HG02884 (cell line): ENCODE data around the gene TLE2.

Experiments used
- ATAC-seq: cut with Tn5 transposase; IDR thresholded peaks from one replicate; pipeline ENCODE4 v1.9.1; 2021; ENCODE audit warnings: mild to moderate bottlenecking, moderate library complexity; ENCODE audit not compliant: unreplicated experiment

TLE2 gene

GRCh38 chr19:3029065-3029923 is at the start of gene TLE2:
TLE2 (minus strand) TSS chr19:3029280; CDS start chr19:3028904, 376 bp downstream.
- ATAC-seq: no peak

GRCh38 chr19:3075605-3076431 is 46.7 kb upstream of the TLE2 start:
- no peak for ATAC-seq

- ATAC-seq: no peak
Measured at GRCh38 chr19:3073931-3074595, 45.0 kb upstream of the TLE2 start.

DNA sequence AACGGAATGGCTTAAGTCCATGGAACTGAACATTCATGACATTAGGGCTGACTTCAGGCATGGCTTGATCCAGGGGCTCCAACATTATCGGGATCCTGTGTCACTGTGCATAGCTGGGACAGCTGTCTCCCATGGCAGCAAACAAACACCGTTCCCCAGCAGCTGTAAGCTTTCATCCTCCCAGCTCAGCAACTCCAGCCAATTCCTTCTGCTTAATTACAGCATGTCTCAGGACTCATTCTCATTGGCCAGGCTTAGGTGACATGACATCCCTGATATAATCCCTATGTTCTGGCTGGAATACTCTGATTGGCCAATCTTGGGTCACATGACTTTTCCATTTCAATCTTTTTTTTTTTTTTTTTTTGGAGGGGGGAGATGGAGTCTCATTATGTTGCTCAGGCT is 44.1 kb upstream of the TLE2 start:
- ATAC-seq: no peak

DNA sequence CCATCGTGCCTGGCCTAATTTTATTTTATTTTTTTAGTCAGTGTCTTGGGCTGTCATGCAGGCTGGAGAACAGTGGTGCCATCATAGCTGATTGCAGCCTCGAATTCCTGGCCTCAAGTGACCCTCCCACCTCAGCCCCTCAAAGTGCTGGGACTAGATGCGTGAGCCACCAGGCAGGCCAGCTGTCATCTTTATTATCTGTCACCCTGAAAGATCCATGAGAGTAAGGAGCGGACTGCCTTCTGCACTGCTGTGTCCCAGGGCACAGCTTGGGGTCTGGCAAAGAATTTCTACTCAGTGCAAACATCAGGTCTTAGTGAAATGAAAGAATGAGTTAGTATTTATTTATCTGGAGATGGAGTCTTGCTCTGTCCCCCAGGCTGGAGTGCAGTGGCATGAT is 42.7 kb upstream of the TLE2 start:
- no peak for ATAC-seq

GRCh38 chr19:3068071-3068470 is 39.0 kb upstream of the TLE2 start:
- no peak for ATAC-seq

DNA sequence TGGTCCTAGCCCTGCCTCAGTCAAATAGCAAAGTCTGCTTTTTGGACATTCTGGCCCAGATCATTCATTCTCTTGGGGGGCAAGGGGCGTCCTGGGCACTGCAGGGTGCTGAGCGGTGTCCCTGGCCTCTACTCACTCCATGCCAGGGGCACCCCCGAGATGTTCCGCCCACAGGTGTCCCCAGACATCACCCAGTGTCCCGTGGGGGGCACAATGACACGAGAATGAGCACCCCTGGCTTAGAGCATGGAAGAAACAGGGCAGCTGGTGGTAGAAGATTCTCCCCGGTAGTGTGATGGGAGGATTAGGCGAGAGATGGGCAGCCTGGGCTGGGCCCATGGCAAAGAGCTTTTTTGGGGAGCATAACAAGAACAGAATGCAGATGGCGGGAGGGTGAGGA is 38.5 kb upstream of the TLE2 start:
- ATAC-seq: no peak

GRCh38 chr19:3066482-3067049 is 37.5 kb upstream of the TLE2 start:
- ATAC-seq: no peak

DNA sequence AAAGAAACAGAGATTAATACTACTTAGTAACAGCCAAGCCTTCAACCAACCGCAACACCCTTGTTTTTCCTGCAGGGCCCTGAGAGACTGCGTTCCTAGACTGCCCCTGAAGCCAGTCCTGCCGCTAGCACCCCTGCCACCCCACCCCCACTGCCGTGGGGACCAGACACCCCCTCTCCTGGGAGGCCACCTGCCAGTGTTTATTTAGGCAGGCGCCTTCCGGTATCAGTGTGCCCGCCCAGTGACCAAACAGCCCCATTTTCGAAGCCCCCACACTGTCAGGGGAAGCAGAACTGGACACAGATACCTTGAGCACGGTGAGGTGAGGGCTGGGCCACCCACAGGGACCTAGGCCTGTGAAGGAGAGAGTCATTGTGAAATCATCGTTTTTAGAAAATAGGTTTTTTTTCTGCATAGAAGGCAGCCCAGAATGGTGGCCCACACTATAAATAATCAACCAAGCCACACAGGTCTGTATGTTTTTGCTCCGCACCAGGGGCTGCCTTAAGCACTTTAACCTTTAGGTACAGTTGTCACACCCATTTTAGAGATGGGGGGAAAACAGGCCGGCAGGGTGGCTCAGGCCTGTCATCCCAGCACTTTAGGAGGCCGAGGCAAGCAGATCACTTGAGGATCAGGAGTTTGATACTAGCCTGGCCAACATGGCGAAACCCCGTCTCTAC is 36.7 kb upstream of the TLE2 start:
- ATAC-seq: no peak

DNA sequence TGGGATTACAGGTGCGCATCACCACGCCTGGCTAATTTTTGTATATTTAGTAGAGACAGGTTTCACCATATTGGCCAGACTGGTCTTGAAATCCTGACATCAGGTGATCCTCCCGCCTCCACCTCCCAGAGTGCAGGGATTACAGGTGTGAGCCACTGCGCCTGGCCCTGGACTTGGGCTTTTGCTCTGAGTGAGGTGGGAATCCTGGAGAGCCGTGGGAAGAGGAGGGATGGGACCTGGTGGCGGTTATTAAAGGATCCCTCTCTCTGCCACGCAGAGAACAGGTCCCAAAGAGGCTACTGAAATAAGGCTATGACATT is 34.9 kb upstream of the TLE2 start:
- no peak for ATAC-seq

DNA sequence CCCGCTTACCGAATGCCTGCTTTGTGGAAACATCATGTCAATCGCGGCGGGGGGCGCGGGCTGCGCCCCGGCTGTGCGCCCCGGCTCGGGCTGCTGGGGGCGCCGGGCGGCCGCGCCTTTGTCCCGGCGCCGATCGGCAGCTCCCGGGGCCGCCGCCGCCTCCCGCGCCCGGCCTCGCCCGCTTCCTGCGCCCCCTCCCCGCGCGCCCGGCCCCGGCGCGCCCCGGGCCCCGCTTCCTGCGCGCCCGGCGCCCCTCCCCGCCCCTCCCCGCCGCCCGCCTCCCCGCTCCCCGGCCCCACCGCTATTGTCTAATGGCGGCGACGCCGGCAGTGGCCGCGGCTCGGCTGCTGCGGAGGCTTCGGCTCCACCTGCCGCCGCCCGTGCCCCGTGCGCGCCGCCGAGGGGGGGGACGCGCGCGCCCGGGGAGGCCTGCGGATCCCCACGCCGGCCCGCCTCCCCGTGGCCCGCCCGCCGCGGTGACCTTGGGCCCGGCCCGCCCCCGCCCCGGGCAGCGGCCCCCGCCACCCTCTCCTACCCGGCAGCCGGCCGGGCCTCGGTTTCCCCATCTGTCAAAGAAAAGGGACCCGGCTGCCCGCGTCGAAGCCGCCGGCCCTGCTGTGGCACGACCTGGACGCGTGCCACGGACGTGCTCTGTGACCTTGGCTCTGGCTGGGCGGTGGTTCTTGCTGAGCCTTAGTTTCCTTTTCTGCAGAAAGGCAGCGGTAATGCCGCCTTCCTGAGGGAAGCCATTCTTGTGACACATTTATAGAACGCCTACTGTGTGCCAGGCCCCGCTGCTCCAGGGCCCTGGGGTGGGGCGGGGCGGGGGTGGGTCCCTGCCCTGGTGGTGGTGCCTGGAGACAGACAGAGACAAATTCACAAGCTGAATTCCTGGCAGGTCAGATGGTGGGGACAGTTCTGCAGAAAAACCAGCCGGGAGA is 33.4 kb upstream of the TLE2 start, which contains the start of gene TLE5:
TLE5 (minus strand) TSS at position 331 of the 941 bp plus-strand sequence; CDS start at position 36, 295 bp downstream.
- ATAC-seq: no peak

DNA sequence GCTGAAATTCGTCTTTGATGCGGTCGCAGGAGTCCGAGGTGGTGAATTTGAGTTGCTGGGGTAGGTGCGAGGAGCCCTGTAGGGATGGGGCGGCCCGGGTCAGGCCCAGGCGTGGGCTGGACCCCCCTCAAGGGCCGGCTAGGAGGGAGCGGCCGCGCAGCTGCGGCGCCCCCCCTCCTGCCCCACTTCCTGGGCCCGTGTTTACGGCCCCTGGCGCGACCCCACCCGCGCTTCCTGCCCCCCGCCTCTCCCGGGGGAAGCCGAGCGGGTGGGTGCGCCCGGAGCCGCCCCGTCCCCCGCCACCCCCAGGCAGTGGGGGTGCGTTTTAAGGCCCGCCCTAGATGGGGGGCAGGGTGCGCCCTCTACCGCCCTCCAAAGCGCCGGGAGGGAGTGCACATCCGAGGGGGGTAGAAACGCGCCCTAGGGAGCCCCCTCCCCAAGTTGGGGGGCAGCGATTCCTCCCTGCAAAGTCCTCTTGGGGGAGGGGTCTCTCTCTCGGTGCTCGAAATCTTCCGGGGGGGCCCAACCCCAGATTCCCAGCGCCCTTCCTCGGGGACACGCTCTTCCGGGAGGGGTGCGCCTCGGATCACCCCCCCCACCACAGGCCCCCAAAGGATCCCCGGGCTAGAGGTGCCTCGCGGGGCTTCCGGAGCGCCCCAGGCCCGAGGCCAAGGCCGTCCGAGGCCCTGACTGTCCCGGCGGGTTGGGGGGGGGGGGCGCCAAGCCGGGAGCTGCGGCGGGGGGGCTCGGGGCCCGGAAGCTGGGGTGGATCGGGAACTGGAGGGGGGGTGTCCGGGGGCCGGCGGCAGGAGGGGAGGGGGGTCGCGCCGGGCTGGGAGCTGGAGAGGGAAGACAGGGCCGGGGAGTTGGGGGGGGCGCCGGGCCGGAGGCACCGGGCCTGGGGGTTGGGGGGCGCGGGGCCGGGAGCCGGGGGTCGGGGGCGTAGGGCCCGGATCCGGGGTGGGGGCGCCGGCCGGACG is 32.4 kb upstream of the TLE2 start:
- ATAC-seq: no peak

GRCh38 chr19:3060857-3061181 is 31.7 kb upstream of the TLE2 start:
- no peak for ATAC-seq

- no peak for ATAC-seq
Measured at GRCh38 chr19:3059653-3060052, 30.6 kb upstream of the TLE2 start.

DNA sequence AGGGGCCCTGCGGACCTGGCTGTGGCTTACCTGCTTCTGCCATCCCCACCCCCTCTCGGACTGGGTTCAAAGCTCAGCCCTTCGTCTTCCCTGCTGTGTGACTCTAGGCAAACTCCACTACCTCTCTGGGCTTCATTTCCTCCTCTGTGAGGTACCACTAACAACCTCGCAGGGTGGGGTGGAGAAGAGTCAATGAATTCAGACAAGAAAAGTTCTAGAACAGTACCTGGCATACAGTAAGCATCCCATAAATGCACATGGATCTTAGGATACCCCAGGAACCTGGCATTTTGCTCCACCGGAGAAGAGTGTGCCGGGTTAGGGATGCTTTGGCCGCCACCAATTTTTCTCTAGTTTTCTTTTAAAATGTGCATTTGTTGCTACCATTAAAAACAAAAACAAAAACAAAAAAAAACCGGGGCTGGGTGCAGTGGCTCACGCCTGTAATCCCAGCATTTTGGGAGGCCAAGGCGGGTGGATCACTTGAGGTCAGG is 29.8 kb upstream of the TLE2 start:
- ATAC-seq: no peak

DNA sequence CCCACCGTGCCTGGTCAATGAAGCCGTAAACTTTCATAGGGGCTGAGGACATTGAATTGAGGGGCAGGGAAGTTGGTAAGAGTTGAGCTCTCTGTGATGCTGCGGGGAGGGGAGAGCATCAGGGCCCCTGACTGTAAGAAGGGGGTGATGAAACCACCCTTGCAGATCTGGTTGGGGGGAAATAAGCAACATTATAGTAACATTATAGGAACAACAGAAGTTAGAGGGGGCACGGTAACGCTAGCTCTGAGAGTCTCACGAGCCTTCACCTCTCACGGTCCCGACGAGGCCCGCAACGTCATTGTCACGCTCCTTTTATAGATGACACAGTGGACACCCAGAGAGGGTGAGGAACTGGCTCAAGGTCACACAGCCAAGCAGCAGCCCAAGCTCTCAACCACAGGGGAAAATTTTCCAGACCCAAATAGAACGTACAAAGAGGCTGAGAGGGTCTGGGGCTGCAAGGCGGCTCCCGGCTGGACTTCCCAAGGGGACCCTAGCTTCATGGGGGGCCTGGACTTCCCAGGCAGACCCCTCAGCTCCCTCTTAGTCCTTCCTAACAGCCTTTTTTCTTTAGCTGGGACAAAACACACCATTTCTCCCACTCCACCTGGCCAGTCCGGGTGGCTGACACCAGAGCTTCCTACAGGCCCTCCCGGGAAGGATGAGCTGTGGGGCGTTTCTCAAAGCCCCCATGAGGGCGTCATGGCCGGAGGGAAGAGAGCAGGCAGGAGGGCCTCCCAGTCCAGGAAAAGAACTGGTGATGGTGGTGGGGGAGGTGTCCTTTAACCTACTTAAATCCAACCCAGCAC is 29.1 kb upstream of the TLE2 start:
- ATAC-seq: no peak

GRCh38 chr19:3057275-3057714 is 28.2 kb upstream of the TLE2 start:
- ATAC-seq: no peak
